Neutrophil (primary cell): ENCODE data around the gene VSX2.
"Not testable (repeated sequence)": the region's sequence is repeated elsewhere in the genome, so short reads cannot be mapped to it uniquely, and the experiment has no call there.

ENCODE experiments used
- H3K27ac ChIP-seq: fragments of 200-600 bp; sonication (generic); 2 replicates; pipeline ENCODE4 v1.5.1; 2016; ENCODE audit warnings: mild to moderate bottlenecking, moderate library complexity
- H3K27me3 ChIP-seq: fragments of 200-600 bp; sonication (generic); 2 replicates; pipeline ENCODE4 v1.6.0; 2016; ENCODE audit warnings: mild to moderate bottlenecking
- H3K36me3 ChIP-seq: fragments of 200-600 bp; sonication (generic); 2 replicates; pipeline ENCODE4 v1.5.1; 2017
- H3K4me1 ChIP-seq, 2 experiments: fragments of 200-600 bp in 1 of 2; sonication (generic) in 1 of 2; 1 replicate in 1 of 2; 2 replicates in 1 of 2; pipeline versions ENCODE4 v1.5.1 to v1.6.1; 2013 to 2016; ENCODE audit warnings: low read depth in 1 of 2, low read length in 1 of 2, mild to moderate bottlenecking in 1 of 2, moderate library complexity in 1 of 2; ENCODE audit not compliant: control insufficient read depth in 1 of 2, insufficient read depth in 1 of 2
- H3K4me3 ChIP-seq, 2 experiments: fragments of 200-600 bp in 1 of 2; sonication (generic) in 1 of 2; 1 replicate in 1 of 2; 2 replicates in 1 of 2; pipeline ENCODE4 v1.5.1; 2013 to 2016; ENCODE audit warnings: low read depth in 1 of 2, low read length in 1 of 2, mild to moderate bottlenecking in 1 of 2, moderate library complexity in 1 of 2
- H3K9me3 ChIP-seq: fragments of 200-600 bp; sonication (generic); 2 replicates; pipeline ENCODE4 v1.5.1; 2016
- CTCF ChIP-seq: fragments of 200-600 bp; sonication (generic); IDR thresholded peaks from 2 replicates; pipeline ENCODE4 v1.5.1; 2016; ENCODE audit warnings: antibody characterized with exemption

The VSX2 gene

GRCh38 chr14:74262076-74262475 lies 22.8 kb downstream of the VSX2 start:
- Histone ChIP-seq H3K4me3 (no peak overlapping the region), H3K27me3 (peaks cover 40% of the 10 kb centered on the region), H3K36me3 (no peaks in the 10 kb centered on the region), H3K27ac (no peak overlapping the region), H3K4me1 (peaks cover 11 to 14% of the 10 kb centered on the region in 2 experiments), H3K9me3 (no peaks in the 10 kb centered on the region)
- TF ChIP-seq CTCF = no peak

GRCh38 chr14:74263181-74263580 lies 23.9 kb downstream of the VSX2 start:
- H3K36me3 ChIP-seq = no peaks in the 10 kb centered on the region
- no peak for TF ChIP-seq CTCF
- peaks cover 36% of the 10 kb centered on the region for H3K27me3 ChIP-seq
- no peaks in the 10 kb centered on the region for H3K9me3 ChIP-seq
- H3K4me3 ChIP-seq = no peak overlapping the region
- H3K4me1 ChIP-seq = peaks cover 3% of the 10 kb centered on the region in 2 experiments
- H3K27ac ChIP-seq = no peak overlapping the region

- Histone ChIP-seq H3K27me3 (peaks cover 30% of the 10 kb centered on the region), H3K4me3 (no peak overlapping the region), H3K4me1 (no peaks in the 10 kb centered on the region), H3K36me3 (no peaks in the 10 kb centered on the region), H3K9me3 (no peaks in the 10 kb centered on the region), H3K27ac (no peak overlapping the region)
- TF ChIP-seq CTCF = no peak
Measured at GRCh38 chr14:74263921-74264320, 24.7 kb downstream of the VSX2 start.

GRCh38 chr14:74265301-74265965 lies 26.2 kb downstream of the VSX2 start:
- no peak for TF ChIP-seq CTCF
- no peak overlapping the region for H3K27ac ChIP-seq
- no peak overlapping the region for H3K4me3 ChIP-seq
- H3K36me3 ChIP-seq = no peaks in the 10 kb centered on the region
- H3K27me3 ChIP-seq = peaks cover 16% of the 10 kb centered on the region
- no peaks in the 10 kb centered on the region for H3K9me3 ChIP-seq
- H3K4me1 ChIP-seq = no peaks in the 10 kb centered on the region

GRCh38 chr14:74267588-74267987 lies 28.3 kb downstream of the VSX2 start:
- Histone ChIP-seq H3K36me3 (no peaks in the 10 kb centered on the region), H3K27me3 (peaks cover 26% of the 10 kb centered on the region), H3K9me3 (no peaks in the 10 kb centered on the region), H3K4me1 (no peaks in the 10 kb centered on the region), H3K27ac (no peak overlapping the region), H3K4me3 (no peak overlapping the region)
- no peak for TF ChIP-seq CTCF

- H3K9me3 ChIP-seq, H3K4me3 ChIP-seq, H3K4me1 ChIP-seq, H3K27ac ChIP-seq, H3K36me3 ChIP-seq: not testable (repeated sequence)
- H3K27me3 ChIP-seq = peaks cover 23% of the 10 kb centered on the region
Measured at GRCh38 chr14:74270382-74271177, 31.3 kb downstream of the VSX2 start.
